Vagina (tissue), 2 donors: Measurements from ENCODE around the gene CBFA2T2.
"Not testable (repeated sequence)": the region's sequence is repeated elsewhere in the genome, so short reads cannot be mapped to it uniquely, and the experiment has no call there.

ENCODE experiments used
- CTCF ChIP-seq, 3 experiments: fragments of 450-650 bp in 2 of 3; fragments of 200-600 bp in 1 of 3; sonication (generic) in 1 of 3; IDR thresholded peaks; one replicate each; pipeline ENCODE4 v1.5.1; 2017 to 2019; ENCODE audit warnings: antibody characterized with exemption in 3 of 3, mild to moderate bottlenecking in 2 of 3, moderate library complexity in 2 of 3
- POLR2A ChIP-seq, 2 donors: fragments of 450-650 bp; IDR thresholded peaks; one replicate each; pipeline ENCODE4 v1.6.1; 2017; ENCODE audit warnings: antibody characterized with exemption in 2 of 2, mild to moderate bottlenecking in 2 of 2, moderate library complexity in 2 of 2

DNA sequence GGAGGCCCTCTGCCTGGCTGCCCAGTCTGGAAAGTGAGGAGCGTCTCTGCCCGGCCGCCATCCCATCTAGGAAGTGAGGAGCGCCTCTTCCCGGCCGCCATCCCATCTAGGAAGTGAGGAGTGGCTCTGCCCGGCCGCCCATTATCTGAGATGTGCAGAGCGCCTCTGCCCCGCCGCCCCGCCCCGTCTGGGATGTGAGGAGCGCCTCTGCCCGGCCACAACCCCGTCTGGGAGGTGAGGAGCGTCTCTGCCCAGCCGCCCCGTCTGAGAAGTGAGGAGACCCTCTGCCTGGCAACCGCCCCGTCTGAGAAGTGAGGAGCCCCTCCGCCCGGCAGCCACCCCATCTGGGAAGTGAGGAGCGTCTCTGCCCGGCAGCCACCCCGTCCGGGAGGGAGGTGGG, 209.1 kb downstream of the CBFA2T2 start:
- not testable (repeated sequence) for TF ChIP-seq CTCF, POLR2A (IDR thresholded peaks at IDR 0.05)
